GM18508 (cell line): ENCODE data around the gene HMSD.
"Not testable (repeated sequence)": the region's sequence is repeated elsewhere in the genome, so short reads cannot be mapped to it uniquely, and the experiment has no call there.

Source experiments
- ATAC-seq: cut with Tn5 transposase; IDR thresholded peaks from one replicate; pipeline ENCODE4 v1.9.1; 2021; ENCODE audit warnings: moderate number of reproducible peaks; ENCODE audit not compliant: insufficient read depth, unreplicated experiment

The HMSD gene

GRCh38 chr18:63949068-63949737, at the start of gene HMSD:
Gene HMSD, plus strand, starts transcription at chr18:63949301. Its CDS starts 4,155 bp downstream, at chr18:63953456.
- ATAC-seq, result peak; percentile 61

GRCh38 chr18:63903851-63904570, 45.1 kb upstream of the HMSD start:
- no peak for ATAC-seq

DNA sequence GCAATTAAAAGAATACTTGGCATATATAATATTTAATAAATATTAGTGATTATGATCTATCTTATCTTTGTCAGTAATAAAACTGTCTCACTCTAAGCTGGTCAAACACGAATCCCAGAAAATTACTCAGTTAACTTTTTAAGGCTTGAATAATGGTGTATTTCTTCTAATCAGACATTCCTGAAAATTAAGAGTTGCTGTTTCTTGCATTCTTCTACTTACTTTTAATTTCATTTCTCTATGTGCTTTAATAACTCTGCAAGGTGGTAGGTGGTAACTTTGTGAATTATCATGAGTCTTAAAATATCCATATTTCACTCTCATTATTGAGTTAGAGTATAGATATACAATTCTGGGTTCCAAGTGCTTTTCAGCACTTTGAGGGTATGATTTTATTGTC, 44.4 kb upstream of the HMSD start:
- ATAC-seq, result no peak

DNA sequence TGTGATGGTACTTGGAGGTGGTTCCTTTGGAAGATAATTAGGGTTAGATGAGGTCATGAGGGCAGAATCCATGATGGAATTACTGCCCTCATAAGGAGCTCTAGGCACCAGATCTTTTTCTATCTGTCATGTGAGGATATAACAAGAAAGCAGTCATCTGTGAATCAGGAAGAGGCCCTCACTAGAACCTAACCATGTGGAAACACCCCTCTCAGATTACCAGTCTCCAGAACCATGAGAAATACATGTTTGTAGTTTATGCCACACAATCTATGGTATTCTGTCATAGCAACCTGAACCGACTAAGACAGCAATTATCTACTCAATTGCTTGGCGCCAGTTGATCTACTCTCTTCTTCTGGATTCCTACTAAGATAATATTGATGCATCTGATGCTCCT, 43.7 kb upstream of the HMSD start:
- ATAC-seq, result no peak

DNA sequence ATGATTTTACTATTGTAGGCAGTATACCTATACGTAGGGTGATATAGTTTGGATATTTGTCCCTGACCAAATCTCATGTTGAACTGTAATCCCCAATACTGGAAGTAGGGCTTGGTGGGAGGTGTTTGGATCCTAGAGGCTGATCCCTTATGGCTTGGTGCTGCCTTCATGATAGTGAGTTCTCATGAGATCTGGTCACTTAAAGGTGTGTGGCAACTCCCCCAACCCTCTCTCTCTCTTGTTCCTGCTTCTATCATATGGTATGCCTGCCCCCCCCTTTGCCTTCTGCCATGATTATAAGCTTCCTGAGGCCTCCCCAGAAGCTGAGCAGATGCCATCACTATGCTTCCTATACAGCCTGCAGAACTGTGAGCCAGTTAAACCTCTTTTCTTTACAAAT, 43.0 kb upstream of the HMSD start:
- no peak for ATAC-seq

GRCh38 chr18:63907664-63908063, 41.4 kb upstream of the HMSD start, which contains the start of gene SERPINB10:
Gene SERPINB10, plus strand, starts transcription at chr18:63907958. Its CDS starts 7,553 bp downstream, at chr18:63915511.
- ATAC-seq, result no peak

GRCh38 chr18:63908858-63909257, 40.2 kb upstream of the HMSD start:
- no peak for ATAC-seq

DNA sequence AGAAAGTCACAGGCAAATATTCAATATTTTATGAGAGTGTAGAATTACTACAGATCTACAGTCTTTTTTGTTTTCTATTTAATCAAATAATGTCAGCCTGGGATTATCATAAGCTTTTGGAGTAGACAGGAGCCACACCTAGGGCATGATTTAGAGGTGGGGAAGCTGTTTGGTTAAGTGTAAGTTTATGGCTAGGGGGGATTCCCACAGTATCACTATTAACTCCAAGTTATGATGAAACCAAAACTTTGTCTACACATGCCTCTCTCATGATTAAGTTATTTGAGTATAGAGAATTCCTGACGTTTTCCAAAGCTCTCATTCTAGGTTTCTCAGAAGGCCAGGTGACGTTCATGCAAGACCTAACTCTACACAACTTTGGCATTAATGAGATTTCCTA, 39.2 kb upstream of the HMSD start:
- peak; percentile 78 for ATAC-seq

DNA sequence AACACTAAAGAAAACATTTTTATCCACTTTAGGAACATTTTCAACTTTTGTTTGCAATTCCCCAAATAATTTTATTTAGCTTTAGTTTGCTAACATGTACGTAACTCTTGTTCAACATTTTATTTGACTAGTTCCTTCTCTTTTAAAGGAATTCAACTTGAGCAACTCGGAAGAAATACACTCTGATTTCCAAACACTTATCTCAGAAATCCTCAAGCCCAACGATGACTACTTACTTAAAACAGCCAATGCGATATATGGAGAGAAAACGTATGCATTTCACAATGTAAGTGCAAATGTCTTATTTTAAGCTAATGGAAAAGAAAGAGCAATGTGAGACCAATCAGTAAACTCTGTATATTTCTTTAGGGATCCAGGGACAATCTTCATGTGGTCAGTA, 31.3 kb upstream of the HMSD start:
- no peak for ATAC-seq

- ATAC-seq, result no peak
These were observed 27.1 kb upstream of the HMSD start for GRCh38 chr18:63922049-63922448.

- ATAC-seq, result no peak
These were observed 24.6 kb upstream of the HMSD start for GRCh38 chr18:63924551-63924950.

DNA sequence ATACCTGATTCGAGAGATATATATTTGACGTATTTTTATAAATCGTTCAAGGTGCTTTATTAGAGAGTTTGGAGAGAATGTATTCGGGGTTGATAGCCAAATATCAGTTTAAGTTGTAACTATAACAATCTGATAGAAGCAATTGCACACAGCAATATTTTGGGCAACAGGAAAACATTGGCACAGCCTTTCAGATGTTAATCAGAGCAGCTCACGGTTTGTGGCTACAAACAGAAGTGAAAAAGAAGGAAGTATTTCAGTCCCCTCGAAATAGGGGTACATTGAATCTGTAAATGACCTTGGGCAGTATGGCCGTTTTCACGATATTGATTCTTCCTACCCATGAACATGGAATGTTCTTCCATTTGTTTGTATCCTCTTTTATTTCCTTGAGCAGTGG, 20.8 kb upstream of the HMSD start:
- ATAC-seq, result no peak

GRCh38 chr18:63929369-63929768, 19.7 kb upstream of the HMSD start:
- ATAC-seq, result not testable (repeated sequence)

- ATAC-seq, result no peak
These were observed 18.2 kb upstream of the HMSD start for GRCh38 chr18:63930773-63931354.

GRCh38 chr18:63936156-63936931, 12.8 kb upstream of the HMSD start:
- ATAC-seq, result peak; percentile 92

GRCh38 chr18:63936932-63937393, 12.1 kb upstream of the HMSD start:
- ATAC-seq, result peak; percentile 13

DNA sequence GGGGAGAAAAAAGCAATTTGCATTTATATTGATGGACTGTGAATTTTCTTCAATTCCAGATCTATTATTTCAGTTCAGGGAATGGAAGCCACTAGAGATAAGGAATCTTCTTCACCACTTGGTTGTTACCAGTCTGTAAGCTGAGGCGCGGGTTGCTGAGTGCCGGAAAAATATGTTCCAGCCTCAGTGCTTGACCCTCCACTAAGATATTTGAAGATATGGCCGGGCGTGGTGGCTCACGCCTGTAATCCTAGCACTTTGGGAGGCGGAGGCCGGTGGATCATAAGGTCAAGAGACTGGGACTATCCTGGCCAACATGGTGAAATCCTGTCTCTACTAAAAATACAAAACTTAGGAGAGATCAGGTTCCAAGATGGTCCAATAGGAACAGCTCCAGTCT, 9.1 kb upstream of the HMSD start:
- no peak for ATAC-seq

DNA sequence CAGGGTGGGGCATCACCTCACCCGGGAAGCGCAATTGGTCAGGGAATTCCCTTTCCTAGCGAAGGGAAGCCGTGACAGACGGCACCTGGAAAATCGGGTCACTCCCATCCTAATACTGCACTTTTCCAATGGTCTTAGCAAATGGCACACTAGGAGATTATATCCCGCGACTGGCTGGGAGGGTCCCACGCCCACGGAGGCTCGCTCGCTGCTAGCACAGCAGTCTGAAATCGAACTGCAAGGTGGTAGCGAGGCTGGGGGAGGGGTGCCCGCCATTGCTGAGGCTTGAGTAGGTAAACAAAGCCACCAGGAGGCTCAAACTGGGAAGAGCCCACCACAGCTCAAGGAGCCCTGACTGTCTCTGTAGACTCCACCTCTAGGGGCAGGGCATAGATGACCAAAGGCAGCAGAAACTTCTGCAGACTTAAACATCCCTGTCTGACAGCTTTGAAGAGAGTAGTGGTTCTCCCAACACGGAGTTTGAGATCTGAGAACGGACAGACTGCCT, 8.5 kb upstream of the HMSD start:
- ATAC-seq, result not testable (repeated sequence)

DNA sequence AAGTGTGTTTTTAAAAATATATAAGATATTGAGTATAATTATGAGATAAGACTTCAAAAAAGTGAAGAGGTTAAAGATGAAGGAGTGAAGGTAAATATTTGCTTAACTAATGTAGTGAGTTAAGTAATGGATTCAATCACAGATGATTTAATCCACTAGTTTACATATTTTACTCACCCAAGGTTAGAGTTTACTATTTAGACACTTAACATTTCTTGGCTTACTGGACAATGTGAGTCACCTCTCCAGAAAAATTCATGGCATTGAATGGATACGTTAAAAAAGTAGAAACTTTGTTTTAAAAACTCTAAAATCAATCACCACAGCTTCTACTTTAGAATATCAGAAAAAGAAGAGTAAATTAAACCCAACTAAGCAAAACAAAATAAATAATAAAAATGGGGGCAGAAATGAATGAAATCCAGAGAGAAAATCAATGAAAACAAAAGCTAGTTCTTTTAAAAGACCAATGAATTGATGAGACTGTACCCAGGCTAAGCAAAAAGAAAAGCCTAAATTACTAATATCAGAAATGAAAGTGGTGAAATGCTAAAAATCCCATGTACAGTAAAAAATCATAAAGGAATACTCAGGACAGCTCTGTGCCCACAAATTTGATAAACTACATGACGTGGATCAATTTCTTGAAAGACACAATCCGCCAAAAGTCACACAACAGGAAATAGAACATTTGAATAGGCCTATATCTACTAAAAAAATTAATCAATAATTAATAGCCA, 1.9 kb upstream of the HMSD start:
- no peak for ATAC-seq

GRCh38 chr18:63951302-63951705, 2.2 kb downstream of the HMSD start:
- ATAC-seq, result peak; percentile 50
